WTC11 (cell line): ENCODE data around the gene RASGRF2.

Source experiments
- GABPB1 ChIP-seq: sonication (generic); formaldehyde crosslinking; IDR thresholded peaks from 2 replicates; pipeline ENCODE4 v1.8.1; 2023; ENCODE audit warnings: mild to moderate bottlenecking, missing genetic modification reagents
- GRHL2 ChIP-seq: fragments of 250-450 bp; sonication (Bioruptor Pico); IDR thresholded peaks from 2 replicates; pipeline ENCODE4 v1.8.0; 2022; ENCODE audit warnings: mild to moderate bottlenecking, moderate library complexity; ENCODE audit not compliant: insufficient replicate concordance, severe bottlenecking
- NR2C2 ChIP-seq: sonication (generic); formaldehyde crosslinking; IDR thresholded peaks from 2 replicates; pipeline ENCODE4 v1.8.0; 2022; ENCODE audit warnings: mild to moderate bottlenecking, missing genetic modification reagents
- SP1 ChIP-seq: sonication (generic); formaldehyde crosslinking; conservative IDR thresholded peaks from 2 replicates; pipeline ENCODE4 v1.8.1; 2022; ENCODE audit warnings: missing genetic modification reagents
- TF ChIP-seq, protein P1 (sequence below): sonication (generic); formaldehyde crosslinking; IDR thresholded peaks from 2 replicates; pipeline ENCODE4 v1.8.1; 2023; ENCODE audit warnings: mild to moderate bottlenecking, missing genetic modification reagents, borderline replicate concordance
- TF ChIP-seq, protein P2 (sequence below): fragments of 200-600 bp; IDR thresholded peaks from 2 replicates; pipeline ENCODE4 v1.8.0; 2022; ENCODE audit warnings: antibody characterized with exemption
- TF ChIP-seq, protein P3 (sequence below): sonication (generic); formaldehyde crosslinking; IDR thresholded peaks from 2 replicates; pipeline ENCODE4 v1.8.1; 2023; ENCODE audit warnings: mild to moderate bottlenecking, missing genetic modification reagents, moderate library complexity
- TF ChIP-seq, protein P4 (sequence below): sonication (generic); formaldehyde crosslinking; IDR thresholded peaks from 2 replicates; pipeline ENCODE4 v1.8.0; 2022; ENCODE audit warnings: mild to moderate bottlenecking, missing genetic modification reagents

DNA sequence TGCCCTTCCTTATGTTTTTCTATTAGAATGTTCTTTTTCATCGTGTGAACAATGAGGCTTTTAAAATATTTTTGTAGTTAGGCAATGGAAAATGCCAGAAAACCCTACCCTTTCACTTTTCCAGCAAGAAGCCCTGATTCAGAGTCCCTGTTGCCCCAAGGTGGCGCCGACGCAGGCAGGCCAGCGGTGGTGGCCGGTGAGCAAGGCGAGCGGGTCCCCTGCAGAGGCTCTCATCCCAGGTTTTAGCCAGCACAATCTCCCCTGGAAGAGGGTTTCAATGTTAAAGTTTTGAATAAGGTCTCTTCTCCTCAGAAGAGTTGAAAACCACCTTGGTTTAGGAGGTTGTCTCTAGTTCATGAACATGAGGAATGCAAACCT lies 232.2 kb downstream of the RASGRF2 start:
- TF ChIP-seq NR2C2 (CRISPR knock-in tag) = no peak
- TF ChIP-seq, protein P1, sequence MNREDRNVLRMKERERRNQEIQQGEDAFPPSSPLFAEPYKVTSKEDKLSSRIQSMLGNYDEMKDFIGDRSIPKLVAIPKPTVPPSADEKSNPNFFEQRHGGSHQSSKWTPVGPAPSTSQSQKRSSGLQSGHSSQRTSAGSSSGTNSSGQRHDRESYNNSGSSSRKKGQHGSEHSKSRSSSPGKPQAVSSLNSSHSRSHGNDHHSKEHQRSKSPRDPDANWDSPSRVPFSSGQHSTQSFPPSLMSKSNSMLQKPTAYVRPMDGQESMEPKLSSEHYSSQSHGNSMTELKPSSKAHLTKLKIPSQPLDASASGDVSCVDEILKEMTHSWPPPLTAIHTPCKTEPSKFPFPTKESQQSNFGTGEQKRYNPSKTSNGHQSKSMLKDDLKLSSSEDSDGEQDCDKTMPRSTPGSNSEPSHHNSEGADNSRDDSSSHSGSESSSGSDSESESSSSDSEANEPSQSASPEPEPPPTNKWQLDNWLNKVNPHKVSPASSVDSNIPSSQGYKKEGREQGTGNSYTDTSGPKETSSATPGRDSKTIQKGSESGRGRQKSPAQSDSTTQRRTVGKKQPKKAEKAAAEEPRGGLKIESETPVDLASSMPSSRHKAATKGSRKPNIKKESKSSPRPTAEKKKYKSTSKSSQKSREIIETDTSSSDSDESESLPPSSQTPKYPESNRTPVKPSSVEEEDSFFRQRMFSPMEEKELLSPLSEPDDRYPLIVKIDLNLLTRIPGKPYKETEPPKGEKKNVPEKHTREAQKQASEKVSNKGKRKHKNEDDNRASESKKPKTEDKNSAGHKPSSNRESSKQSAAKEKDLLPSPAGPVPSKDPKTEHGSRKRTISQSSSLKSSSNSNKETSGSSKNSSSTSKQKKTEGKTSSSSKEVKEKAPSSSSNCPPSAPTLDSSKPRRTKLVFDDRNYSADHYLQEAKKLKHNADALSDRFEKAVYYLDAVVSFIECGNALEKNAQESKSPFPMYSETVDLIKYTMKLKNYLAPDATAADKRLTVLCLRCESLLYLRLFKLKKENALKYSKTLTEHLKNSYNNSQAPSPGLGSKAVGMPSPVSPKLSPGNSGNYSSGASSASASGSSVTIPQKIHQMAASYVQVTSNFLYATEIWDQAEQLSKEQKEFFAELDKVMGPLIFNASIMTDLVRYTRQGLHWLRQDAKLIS (CRISPR knock-in tag) = no peak
- TF ChIP-seq, protein P2, sequence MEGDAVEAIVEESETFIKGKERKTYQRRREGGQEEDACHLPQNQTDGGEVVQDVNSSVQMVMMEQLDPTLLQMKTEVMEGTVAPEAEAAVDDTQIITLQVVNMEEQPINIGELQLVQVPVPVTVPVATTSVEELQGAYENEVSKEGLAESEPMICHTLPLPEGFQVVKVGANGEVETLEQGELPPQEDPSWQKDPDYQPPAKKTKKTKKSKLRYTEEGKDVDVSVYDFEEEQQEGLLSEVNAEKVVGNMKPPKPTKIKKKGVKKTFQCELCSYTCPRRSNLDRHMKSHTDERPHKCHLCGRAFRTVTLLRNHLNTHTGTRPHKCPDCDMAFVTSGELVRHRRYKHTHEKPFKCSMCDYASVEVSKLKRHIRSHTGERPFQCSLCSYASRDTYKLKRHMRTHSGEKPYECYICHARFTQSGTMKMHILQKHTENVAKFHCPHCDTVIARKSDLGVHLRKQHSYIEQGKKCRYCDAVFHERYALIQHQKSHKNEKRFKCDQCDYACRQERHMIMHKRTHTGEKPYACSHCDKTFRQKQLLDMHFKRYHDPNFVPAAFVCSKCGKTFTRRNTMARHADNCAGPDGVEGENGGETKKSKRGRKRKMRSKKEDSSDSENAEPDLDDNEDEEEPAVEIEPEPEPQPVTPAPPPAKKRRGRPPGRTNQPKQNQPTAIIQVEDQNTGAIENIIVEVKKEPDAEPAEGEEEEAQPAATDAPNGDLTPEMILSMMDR = no peak
- TF ChIP-seq, protein P3, sequence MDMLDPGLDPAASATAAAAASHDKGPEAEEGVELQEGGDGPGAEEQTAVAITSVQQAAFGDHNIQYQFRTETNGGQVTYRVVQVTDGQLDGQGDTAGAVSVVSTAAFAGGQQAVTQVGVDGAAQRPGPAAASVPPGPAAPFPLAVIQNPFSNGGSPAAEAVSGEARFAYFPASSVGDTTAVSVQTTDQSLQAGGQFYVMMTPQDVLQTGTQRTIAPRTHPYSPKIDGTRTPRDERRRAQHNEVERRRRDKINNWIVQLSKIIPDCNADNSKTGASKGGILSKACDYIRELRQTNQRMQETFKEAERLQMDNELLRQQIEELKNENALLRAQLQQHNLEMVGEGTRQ (CRISPR knock-in tag) = no peak
- no peak for TF ChIP-seq GRHL2 (CRISPR knock-in tag)
- TF ChIP-seq, protein P4, sequence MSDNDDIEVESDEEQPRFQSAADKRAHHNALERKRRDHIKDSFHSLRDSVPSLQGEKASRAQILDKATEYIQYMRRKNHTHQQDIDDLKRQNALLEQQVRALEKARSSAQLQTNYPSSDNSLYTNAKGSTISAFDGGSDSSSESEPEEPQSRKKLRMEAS (CRISPR knock-in tag) = no peak
- TF ChIP-seq SP1 (CRISPR knock-in tag) = no peak
- TF ChIP-seq GABPB1 (CRISPR knock-in tag) = no peak
